ENCODE measurements around the gene PRKAG3.

Gene PRKAG3

GRCh38 chr2:218805627-218806026 is 26.0 kb downstream of the PRKAG3 start:
- DNase-seq (ENCODE audit: low spot score), result no peak
- TF ChIP-seq CTCF (IDR thresholded peaks at IDR 0.05; ENCODE audit: extremely low read depth, insufficient read depth, missing control alignments), result no peak
- in situ Hi-C loops (cut with MboI; ENCODE audit: low pct_unique_long_range_greater_than_20kb, low sequenced_read_pairs, unreplicated experiment), result no loop called here

GRCh38 chr2:218804817-218805216 is 26.8 kb downstream of the PRKAG3 start:
- in situ Hi-C loops (cut with MboI; ENCODE audit: low pct_unique_long_range_greater_than_20kb, low sequenced_read_pairs, unreplicated experiment), result no loop called here
- DNase-seq (ENCODE audit: low spot score), result no peak
- no peak for TF ChIP-seq CTCF (IDR thresholded peaks at IDR 0.05; ENCODE audit: extremely low read depth, insufficient read depth, missing control alignments)

GRCh38 chr2:218802386-218802994 is 29.1 kb downstream of the PRKAG3 start:
- in situ Hi-C loops (cut with MboI; ENCODE audit: low pct_unique_long_range_greater_than_20kb, low sequenced_read_pairs, unreplicated experiment), result no loop called here
- TF ChIP-seq CTCF (IDR thresholded peaks at IDR 0.05; ENCODE audit: extremely low read depth, insufficient read depth, missing control alignments), result no peak
- DNase-seq (ENCODE audit: low spot score), result no peak

- in situ Hi-C loops (cut with MboI; ENCODE audit: low pct_unique_long_range_greater_than_20kb, low sequenced_read_pairs, unreplicated experiment), result no loop called here
- no peak for TF ChIP-seq CTCF (IDR thresholded peaks at IDR 0.05; ENCODE audit: extremely low read depth, insufficient read depth, missing control alignments)
- no peak for DNase-seq (ENCODE audit: low spot score)
Observed at GRCh38 chr2:218799990-218800389, 31.6 kb downstream of the PRKAG3 start.

- no peak for DNase-seq (ENCODE audit: low spot score)
- in situ Hi-C loops (cut with MboI; ENCODE audit: low pct_unique_long_range_greater_than_20kb, low sequenced_read_pairs, unreplicated experiment), result no loop called here
- TF ChIP-seq CTCF (IDR thresholded peaks at IDR 0.05; ENCODE audit: extremely low read depth, insufficient read depth, missing control alignments), result no peak
Observed at GRCh38 chr2:218798767-218799504, 32.7 kb downstream of the PRKAG3 start.

- DNase-seq (ENCODE audit: low spot score), result no peak
- no peak for TF ChIP-seq CTCF (IDR thresholded peaks at IDR 0.05; ENCODE audit: extremely low read depth, insufficient read depth, missing control alignments)
- in situ Hi-C loops (cut with MboI; ENCODE audit: low pct_unique_long_range_greater_than_20kb, low sequenced_read_pairs, unreplicated experiment), result no loop called here
Observed at GRCh38 chr2:218796691-218797090, 34.9 kb downstream of the PRKAG3 start.
